OCI-LY3 (cell line): ENCODE results near the gene CD151.

ENCODE experiments used
- H2AFZ ChIP-seq: fragments of 200-600, 300-600 bp; shearing (Covaris generic); 2 replicates; pipeline ENCODE4 v1.6.0; 2014; ENCODE audit warnings: antibody characterized with exemption, low read depth, low read length
- H3K27ac ChIP-seq: fragments of 200-600, 300-600 bp; sonication (generic); 2 replicates; pipeline ENCODE4 v1.5.1; 2014; ENCODE audit warnings: mild to moderate bottlenecking, low read length, moderate library complexity, mixed read lengths
- H3K27me3 ChIP-seq: fragments of 200-600, 300-600 bp; sonication (generic); 2 replicates; pipeline ENCODE4 v1.6.1; 2014; ENCODE audit warnings: low read depth, low read length, mixed read lengths
- H3K36me3 ChIP-seq: fragments of 200-600, 300-600 bp; sonication (generic); replicated peaks from 2 replicates; pipeline ENCODE3; 2014; ENCODE audit warnings: low read depth, low read length, mixed read lengths
- H3K4me1 ChIP-seq: fragments of 300-600, 200-600 bp; sonication (generic); 2 replicates; pipeline ENCODE4 v1.6.1; 2014; ENCODE audit warnings: low read length, mixed read lengths
- H3K4me2 ChIP-seq: fragments of 200-600, 300-600 bp; sonication (generic); 2 replicates; pipeline ENCODE4 v1.6.1; 2014; ENCODE audit warnings: low read length, mixed read lengths
- H3K4me3 ChIP-seq: fragments of 300-600, 200-600 bp; sonication (generic); 2 replicates; pipeline ENCODE4 v1.5.1; 2014; ENCODE audit warnings: antibody characterized with exemption, mild to moderate bottlenecking, low read length, moderate library complexity
- H3K79me2 ChIP-seq: fragments of 300-600, 200-600 bp; shearing (Covaris generic); 2 replicates; pipeline ENCODE4 v1.6.1; 2014; ENCODE audit warnings: mild to moderate bottlenecking, low read length, mixed read lengths
- H3K9ac ChIP-seq: fragments of 300-600, 200-600 bp; shearing (Covaris generic); 2 replicates; pipeline ENCODE4 v1.6.0; 2014; ENCODE audit warnings: mild to moderate bottlenecking, low read length, moderate library complexity
- H3K9me3 ChIP-seq: fragments of 200-600, 300-600 bp; shearing (Covaris generic); 2 replicates; pipeline ENCODE4 v1.6.1; 2014; ENCODE audit warnings: low read length, mixed read lengths; ENCODE audit not compliant: insufficient read depth
- H4K20me1 ChIP-seq: fragments of 200-600, 300-600 bp; sonication (generic); 2 replicates; pipeline ENCODE4 v1.6.1; 2016; ENCODE audit warnings: low read length, mixed read lengths; ENCODE audit not compliant: insufficient read depth
- EZH2phosphoT487 ChIP-seq: fragments of 200-600 bp; shearing (Covaris generic); IDR thresholded peaks from 2 replicates; pipeline ENCODE4 v1.6.1; 2018; ENCODE audit warnings: antibody characterized with exemption, mixed run types, low read depth
- TF ChIP-seq, protein P1 (sequence below): fragments of 200-600, 300-600 bp; sonication (generic); IDR thresholded peaks from 2 replicates; pipeline ENCODE4 v1.5.1; 2014; ENCODE audit warnings: antibody characterized with exemption, low read length, low read depth

Gene CD151

DNA sequence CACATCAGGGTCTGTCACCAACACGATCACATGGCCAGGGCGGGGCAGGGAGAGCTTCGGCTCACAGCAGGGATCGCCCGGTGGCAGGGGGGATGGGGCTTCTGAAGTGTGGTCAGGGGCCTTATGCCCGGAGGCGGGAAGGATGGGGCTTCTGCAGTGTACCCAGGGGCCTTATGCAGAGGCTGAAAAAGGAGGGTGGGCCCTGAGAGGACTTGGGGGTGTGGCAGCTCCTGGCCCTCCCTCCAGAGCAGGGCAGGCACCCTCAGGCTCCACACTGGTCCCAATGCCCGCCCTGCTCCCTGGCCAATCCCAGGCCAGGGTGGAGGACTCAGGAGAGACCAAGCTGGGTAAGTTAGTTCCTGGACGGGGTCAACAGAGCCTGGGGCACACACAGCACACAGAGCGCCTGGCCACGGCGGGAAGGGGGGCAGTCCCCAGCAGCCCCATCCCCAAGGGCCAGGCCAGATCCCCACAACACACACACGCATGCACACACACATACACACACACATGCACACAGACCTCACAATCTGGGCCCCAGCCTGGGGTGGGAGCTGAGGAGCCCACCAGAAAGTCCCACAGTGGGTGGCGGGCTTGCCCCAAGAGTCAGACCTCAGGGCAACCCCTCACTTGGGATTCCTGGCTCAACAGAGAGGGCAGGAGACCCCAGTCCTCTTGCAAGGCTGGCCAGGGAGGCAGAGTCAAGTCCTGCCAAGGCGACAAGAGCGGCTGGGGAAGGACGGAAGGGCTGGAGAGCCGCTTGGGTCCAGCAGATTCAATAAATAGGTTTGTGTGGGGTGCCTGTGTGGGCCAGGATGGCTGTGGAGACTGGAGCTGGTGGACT, 41.8 kb upstream of the CD151 start:
- H3K4me2 ChIP-seq: no peak overlapping the region
- no peak for TF ChIP-seq EZH2phosphoT487
- TF ChIP-seq, protein P1, sequence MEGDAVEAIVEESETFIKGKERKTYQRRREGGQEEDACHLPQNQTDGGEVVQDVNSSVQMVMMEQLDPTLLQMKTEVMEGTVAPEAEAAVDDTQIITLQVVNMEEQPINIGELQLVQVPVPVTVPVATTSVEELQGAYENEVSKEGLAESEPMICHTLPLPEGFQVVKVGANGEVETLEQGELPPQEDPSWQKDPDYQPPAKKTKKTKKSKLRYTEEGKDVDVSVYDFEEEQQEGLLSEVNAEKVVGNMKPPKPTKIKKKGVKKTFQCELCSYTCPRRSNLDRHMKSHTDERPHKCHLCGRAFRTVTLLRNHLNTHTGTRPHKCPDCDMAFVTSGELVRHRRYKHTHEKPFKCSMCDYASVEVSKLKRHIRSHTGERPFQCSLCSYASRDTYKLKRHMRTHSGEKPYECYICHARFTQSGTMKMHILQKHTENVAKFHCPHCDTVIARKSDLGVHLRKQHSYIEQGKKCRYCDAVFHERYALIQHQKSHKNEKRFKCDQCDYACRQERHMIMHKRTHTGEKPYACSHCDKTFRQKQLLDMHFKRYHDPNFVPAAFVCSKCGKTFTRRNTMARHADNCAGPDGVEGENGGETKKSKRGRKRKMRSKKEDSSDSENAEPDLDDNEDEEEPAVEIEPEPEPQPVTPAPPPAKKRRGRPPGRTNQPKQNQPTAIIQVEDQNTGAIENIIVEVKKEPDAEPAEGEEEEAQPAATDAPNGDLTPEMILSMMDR: no peak

DNA sequence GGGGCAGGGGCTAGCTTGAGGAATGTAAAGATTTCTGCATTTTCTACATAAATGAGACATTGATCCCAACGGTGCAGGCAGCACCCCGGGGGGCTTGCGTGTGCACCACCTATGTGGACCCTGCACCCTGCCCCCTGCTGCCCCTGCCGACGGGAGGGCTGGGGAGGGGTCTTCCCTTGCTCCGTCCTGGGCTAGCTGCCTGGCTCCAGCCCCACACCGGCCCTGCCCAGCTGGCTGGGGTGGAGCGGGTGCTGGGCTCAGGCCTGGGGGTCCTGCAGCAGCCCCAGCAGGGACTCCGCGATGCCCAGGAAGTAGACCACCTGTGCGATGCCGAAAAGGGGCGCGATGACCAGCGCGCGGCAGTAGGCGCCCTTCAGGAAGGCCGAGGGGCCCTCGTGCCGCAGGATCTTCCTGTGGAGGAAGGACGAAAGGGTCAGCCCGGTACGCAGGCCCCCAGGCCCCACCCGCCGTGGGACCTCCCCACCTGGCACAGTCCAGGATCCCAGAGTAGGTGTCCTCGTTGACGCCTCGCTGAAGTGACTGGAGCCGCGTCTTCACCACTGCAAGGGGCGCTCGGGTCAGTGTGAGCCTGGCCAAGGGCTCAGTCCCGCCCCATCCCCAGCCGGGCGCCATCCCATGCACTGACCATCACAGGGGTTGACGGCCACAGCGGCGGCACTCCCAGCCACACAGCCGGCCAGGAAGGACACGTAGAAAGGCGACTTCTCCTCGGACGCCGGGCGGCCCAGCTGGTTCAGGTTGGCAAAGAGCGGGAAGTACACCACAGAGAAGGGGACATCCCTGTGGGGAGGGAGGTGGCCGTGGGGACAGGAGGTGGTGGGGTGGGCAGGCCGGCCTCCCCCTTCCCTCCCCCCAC, 40.9 kb upstream of the CD151 start:
- Histone ChIP-seq H4K20me1 (peaks cover 11% of the 10 kb centered on the region; the same call in 1 of the 2 replicates), H3K36me3 (peaks cover 3% of the 10 kb centered on the region), H3K9me3 (no peaks in the 10 kb centered on the region), H2AFZ (no peak overlapping the region), H3K9ac (no peak overlapping the region), H3K4me2 (no peak overlapping the region), H3K79me2 (peaks cover 25% of the 10 kb centered on the region), H3K27me3 (no peaks in the 10 kb centered on the region), H3K4me3 (no peak overlapping the region), H3K4me1 (peaks cover 16% of the 10 kb centered on the region), H3K27ac (no peak overlapping the region)
- TF ChIP-seq, protein P1: no peak
- TF ChIP-seq EZH2phosphoT487: no peak

More for the DNA sequence above, 41.8 kb upstream of the CD151 start:
- no peak overlapping the region for H3K4me3 ChIP-seq
- peaks cover 7% of the 10 kb centered on the region; the same call in 1 of the 2 replicates for H4K20me1 ChIP-seq
- H3K36me3 ChIP-seq: peaks cover 3% of the 10 kb centered on the region
- H3K27ac ChIP-seq: no peak overlapping the region
- peaks cover 17% of the 10 kb centered on the region for H3K79me2 ChIP-seq
- H3K9ac ChIP-seq: no peak overlapping the region
- H3K27me3 ChIP-seq: no peaks in the 10 kb centered on the region
- peaks cover 10% of the 10 kb centered on the region for H3K4me1 ChIP-seq
- H3K9me3 ChIP-seq: no peaks in the 10 kb centered on the region
- H2AFZ ChIP-seq: no peak overlapping the region

DNA sequence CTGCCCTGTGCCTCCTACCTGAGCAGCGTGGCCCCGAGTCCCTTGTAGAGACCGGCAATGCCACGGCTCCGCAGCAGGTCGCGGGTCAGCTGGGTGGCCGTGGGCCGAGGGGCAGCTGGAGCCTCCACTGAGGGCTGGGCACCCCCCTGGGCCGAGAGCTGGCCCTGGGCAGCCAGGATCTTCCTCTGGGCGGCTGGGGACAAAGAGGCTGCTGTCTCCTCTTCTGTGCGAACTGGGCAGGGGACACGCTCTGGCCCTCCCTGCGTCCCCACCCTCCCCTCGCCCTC, 40.3 kb upstream of the CD151 start:
- Histone ChIP-seq H4K20me1 (peaks cover 11% of the 10 kb centered on the region; the same call in 1 of the 2 replicates), H3K36me3 (peaks cover 3% of the 10 kb centered on the region), H3K4me1 (peaks cover 17% of the 10 kb centered on the region), H2AFZ (no peak overlapping the region), H3K9me3 (no peaks in the 10 kb centered on the region), H3K27ac (no peak overlapping the region), H3K27me3 (no peaks in the 10 kb centered on the region), H3K4me2 (no peak overlapping the region), H3K79me2 (peaks cover 31% of the 10 kb centered on the region), H3K4me3 (no peak overlapping the region), H3K9ac (no peak overlapping the region)
- no peak for TF ChIP-seq EZH2phosphoT487
- TF ChIP-seq, protein P1: no peak

DNA sequence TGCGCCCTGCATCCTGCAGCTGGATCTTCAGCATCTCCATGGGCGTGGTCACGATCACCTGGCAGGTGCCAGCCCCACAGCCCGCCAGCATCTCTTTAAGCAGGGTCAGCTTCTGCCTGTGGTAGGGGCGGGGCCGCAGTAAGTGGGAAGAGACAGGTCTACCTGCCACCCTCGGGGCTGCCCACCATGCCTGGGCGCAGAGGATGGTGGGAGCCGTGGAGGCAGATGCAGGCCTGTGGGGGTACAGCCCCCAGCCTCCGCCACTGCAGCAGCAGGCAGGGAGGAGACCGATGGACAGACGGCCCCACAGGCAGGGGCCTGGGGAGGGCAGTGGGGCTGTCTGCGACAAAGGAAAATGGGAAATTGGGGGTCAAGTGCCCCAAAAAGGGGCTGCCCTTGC, 39.9 kb upstream of the CD151 start:
- Histone ChIP-seq H3K27me3 (no peaks in the 10 kb centered on the region), H4K20me1 (peaks cover 11% of the 10 kb centered on the region; the same call in 1 of the 2 replicates), H3K36me3 (peaks cover 3% of the 10 kb centered on the region), H3K9me3 (no peaks in the 10 kb centered on the region), H3K79me2 (peaks cover 34% of the 10 kb centered on the region), H3K4me1 (peaks cover 17% of the 10 kb centered on the region), H3K27ac (no peak overlapping the region), H3K4me2 (no peak overlapping the region), H2AFZ (no peak overlapping the region), H3K4me3 (no peak overlapping the region), H3K9ac (no peak overlapping the region)
- TF ChIP-seq, protein P1: no peak
- TF ChIP-seq EZH2phosphoT487: no peak
